Left lung (tissue), 10 donors: Measurements from ENCODE around the gene SEPTIN12. TPM values are rescaled to one million over a fixed set of nuclear protein-coding genes. Genes with fewer than 3 reads are reported as not detected.
A peak's percentile ranks its signal among the peaks of the same experiment; 100 is the strongest.

ENCODE experiments used
- ATAC-seq: fragments of 200-7000 bp; cut with Tn5 transposase; one replicate; pipeline ENCODE4 v1.9.1; 2020; ENCODE audit warnings: moderate library complexity
- DNase-seq, 4 donors: peaks; one replicate each; pipeline ENCODE4 v3.0.0-alpha.2; 2013 to 2020
- H3K27ac ChIP-seq, 2 donors: fragments of 200-600 bp; sonication (generic) in 1 of 2; one replicate each; pipeline versions ENCODE4 v1.5.0 to v1.8.0; 2020 to 2021
- H3K27me3 ChIP-seq, 2 donors: fragments of 200-600 bp; sonication (generic) in 1 of 2; one replicate each; pipeline versions ENCODE4 v1.5.0 to v1.8.0; 2020 to 2021
- H3K36me3 ChIP-seq, 2 donors: fragments of 200-600 bp; sonication (generic) in 1 of 2; one replicate each; pipeline versions ENCODE4 v1.5.0 to v1.8.0; 2020 to 2021
- H3K4me1 ChIP-seq, 2 donors: fragments of 200-600 bp; one replicate each; pipeline ENCODE4 v1.8.0; 2021
- H3K4me3 ChIP-seq, 2 donors: fragments of 200-600 bp; sonication (generic) in 1 of 2; one replicate each; pipeline versions ENCODE4 v1.5.0 to v1.8.0; 2020 to 2021; ENCODE audit warnings: mild to moderate bottlenecking in 1 of 2
- H3K9me3 ChIP-seq, 2 donors: fragments of 200-600 bp; sonication (generic) in 1 of 2; one replicate each; pipeline versions ENCODE4 v1.5.0 to v1.8.0; 2020 to 2021
- intact Hi-C, 2 donors: fragments of 100-400 bp; cut with DNase I; formaldehyde crosslinking; loops; one replicate each; pipeline versions ENCODE4 v1.11.2 to v1.14.2; 2022
- polyA plus RNA-seq, 6 donors: library from polyadenylated mRNA; unstranded; fragments of 120-200 nt; gene quantifications; one replicate each; pipeline ENCODE4 v1.2.1, GENCODE V29; 2013; ENCODE audit not compliant: insufficient read length in 6 of 6
- total RNA-seq, 2 donors: library from RNA; stranded (reverse); fragmentation: NEBNext Ultra II Directional; extraction: Animal tissue kit (Norgen Biotek cat#: 25700); gene quantifications; one replicate each; pipeline ENCODE4 v1.2.1, GENCODE V29; 2021
- TF ChIP-seq, protein P1 (sequence below), 2 donors: fragments of 200-600 bp; sonication (generic) in 1 of 2; IDR thresholded peaks; one replicate each; pipeline versions ENCODE4 v1.5.0 to v1.8.0; 2021; ENCODE audit warnings: antibody characterized with exemption in 2 of 2
- donor health status: DM: no; HTN: yes; CAD: no.
- donor health status: DM: no; HTN: no; CAD: no.

The SEPTIN12 gene
- total and polyA plus RNA-seq, 8 donors = 0.28 to 14.6 (median 0.65) TPM; not detected in 5

DNA sequence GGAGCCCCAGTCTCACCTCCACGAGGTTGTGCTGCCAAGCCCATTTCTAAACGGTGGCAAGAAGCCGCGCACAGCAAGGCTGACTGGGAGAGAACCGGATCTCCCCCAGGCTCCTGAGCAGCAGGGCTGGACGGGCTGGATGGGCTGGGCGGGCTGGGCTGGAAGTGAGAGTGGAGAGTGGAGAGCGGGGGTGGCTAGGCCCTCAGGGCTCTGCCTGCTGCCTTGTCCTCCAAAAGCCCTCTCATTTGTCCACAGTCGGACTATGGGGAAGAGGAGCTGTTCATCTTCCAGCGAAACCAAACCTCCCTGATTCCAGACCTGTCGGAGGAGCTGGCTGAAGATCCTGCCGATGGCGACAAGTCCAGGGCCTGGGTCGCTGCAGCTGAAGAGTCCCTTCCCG is 50.6 kb downstream of the SEPTIN12 start:
- ATAC-seq (no peak), DNase-seq (peak in 1 of 4 donors; percentile 53)
- peaks cover 6 to 19% of the 10 kb centered on the region in 2 donors for H3K4me1 ChIP-seq
- TF ChIP-seq, protein P1, sequence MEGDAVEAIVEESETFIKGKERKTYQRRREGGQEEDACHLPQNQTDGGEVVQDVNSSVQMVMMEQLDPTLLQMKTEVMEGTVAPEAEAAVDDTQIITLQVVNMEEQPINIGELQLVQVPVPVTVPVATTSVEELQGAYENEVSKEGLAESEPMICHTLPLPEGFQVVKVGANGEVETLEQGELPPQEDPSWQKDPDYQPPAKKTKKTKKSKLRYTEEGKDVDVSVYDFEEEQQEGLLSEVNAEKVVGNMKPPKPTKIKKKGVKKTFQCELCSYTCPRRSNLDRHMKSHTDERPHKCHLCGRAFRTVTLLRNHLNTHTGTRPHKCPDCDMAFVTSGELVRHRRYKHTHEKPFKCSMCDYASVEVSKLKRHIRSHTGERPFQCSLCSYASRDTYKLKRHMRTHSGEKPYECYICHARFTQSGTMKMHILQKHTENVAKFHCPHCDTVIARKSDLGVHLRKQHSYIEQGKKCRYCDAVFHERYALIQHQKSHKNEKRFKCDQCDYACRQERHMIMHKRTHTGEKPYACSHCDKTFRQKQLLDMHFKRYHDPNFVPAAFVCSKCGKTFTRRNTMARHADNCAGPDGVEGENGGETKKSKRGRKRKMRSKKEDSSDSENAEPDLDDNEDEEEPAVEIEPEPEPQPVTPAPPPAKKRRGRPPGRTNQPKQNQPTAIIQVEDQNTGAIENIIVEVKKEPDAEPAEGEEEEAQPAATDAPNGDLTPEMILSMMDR (IDR thresholded peaks at IDR 0.05) = no peak
- H3K27me3 ChIP-seq = no peaks in the 10 kb centered on the region
- H3K9me3 ChIP-seq = no peaks in the 10 kb centered on the region
- H3K4me3 ChIP-seq = no peak overlapping the region
- H3K27ac ChIP-seq = no peak overlapping the region
- intact Hi-C loops = no loop called here
- no peaks in the 10 kb centered on the region for H3K36me3 ChIP-seq

DNA sequence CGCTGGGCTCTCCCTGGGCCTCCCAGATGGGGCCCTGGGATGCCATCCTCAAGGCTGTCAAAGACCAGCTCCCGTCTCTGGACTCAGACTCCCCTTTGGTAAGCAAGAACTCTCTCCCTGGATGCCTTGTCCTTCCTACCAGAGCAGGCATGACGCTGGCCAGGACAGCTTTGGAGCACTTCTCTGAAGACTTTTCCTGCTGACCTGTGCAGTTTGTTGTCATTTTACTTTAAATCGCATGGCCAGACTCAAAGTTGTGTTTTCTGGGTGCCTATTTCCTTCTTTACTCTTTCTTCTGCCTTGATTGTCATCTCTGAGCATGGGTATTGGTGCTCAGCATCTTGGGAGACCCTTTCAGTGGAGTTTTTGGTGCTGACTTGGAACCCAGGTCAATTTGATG is 51.6 kb downstream of the SEPTIN12 start:
- intact Hi-C loops = no loop called here
- H3K27me3 ChIP-seq = no peaks in the 10 kb centered on the region
- peak in 1 of 4 donors; percentile 31 for DNase-seq
- H3K9me3 ChIP-seq = no peaks in the 10 kb centered on the region
- no peaks in the 10 kb centered on the region for H3K36me3 ChIP-seq
- peaks cover 6 to 19% of the 10 kb centered on the region in 2 donors for H3K4me1 ChIP-seq
- H3K4me3 ChIP-seq = no peak overlapping the region
- ATAC-seq = no peak
- TF ChIP-seq, protein P1 (IDR thresholded peaks at IDR 0.05) = no peak
- H3K27ac ChIP-seq = no peak overlapping the region

DNA sequence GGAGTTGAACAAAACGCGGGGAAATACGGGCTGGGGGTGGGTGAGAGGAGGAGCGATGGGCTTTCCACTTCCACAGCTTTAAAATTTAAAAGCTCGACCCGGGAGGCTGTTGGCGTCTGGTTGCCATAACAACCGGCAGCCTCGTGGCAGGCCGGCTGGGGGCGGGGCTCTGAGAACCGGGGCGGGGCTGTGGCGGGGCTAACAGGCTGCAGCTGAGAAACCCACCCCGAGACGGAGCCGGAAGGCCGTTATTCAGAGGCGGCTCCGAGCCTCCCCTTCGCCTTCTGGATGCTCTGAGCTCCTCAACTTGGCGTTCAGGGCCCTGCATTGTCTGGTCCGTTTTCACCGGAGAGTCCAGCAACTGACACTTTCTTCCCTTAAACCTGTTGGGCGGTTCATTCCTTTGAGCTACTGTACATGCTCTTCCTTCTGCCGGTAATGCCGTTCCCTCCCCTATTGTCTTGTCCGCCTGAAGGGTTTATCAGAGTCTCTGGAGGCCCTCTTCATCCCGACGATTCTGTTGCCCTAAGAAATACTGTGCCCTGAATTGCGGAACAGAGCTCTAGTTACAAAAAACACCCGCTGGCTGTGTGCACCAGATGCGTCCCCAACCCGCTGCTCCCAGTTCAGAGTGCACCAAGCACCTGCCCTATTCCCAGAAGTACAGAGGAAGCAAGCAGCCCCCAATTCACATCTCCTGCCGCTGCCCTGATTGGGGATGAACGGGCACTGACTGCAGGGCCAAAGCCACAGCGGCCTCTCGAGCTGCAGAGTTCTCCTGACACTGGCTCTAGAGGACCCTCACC is 53.2 kb downstream of the SEPTIN12 start:
- ATAC-seq (peak; percentile 87), DNase-seq (peak; percentile 73 to 96 (median 91))
- no peaks in the 10 kb centered on the region for H3K27me3 ChIP-seq
- peaks cover 6 to 19% of the 10 kb centered on the region in 2 donors for H3K4me1 ChIP-seq
- peaks cover 0 to 6% of the 10 kb centered on the region in 2 donors for H3K36me3 ChIP-seq
- no peaks in the 10 kb centered on the region for H3K9me3 ChIP-seq
- intact Hi-C loops = no loop called here
- H3K27ac ChIP-seq = peak overlapping the region; percentile 65 to 87
- peak overlapping the region; percentile 79 to 99 for H3K4me3 ChIP-seq
- TF ChIP-seq, protein P1 (IDR thresholded peaks at IDR 0.05) = no peak

DNA sequence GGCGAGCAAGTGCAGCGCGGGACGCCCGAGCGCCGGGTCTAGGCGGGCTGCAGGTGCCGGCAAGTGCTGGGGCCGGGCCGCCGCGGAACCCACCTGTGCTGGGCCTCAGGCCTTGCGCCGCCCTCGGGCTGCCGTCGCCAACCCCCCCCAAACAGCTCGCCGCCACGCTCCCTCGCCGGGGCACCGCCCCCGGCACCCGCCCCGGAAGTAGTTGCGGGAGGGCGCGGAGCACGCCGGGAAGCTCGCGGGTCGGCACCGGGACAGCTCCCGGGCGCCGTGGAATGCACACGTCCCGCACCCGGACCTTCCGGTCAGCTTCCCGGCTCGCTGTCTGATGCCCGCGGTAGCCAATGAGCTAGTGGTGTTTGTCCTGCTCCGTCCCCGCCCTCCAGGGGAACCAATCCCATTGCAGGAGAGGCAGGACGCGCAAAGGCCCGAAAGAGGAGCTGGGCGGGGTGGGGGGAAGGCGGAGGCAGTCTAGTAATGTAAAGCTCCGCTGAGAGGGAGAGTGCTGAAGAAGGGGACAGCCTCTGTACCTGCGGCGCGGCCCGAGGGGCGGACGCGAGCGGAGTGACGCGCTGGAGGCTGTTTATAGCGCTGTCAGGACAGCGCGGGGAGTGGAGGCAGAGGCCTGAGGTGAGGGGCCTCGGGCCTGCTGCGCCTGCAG is 53.9 kb downstream of the SEPTIN12 start, which contains the start of the genes ANKS3 and DNAAF8:
Gene ANKS3, minus strand, starts transcription at position 209 of the 667 bp plus-strand sequence. CDS start 4,122 bp downstream, outside the sequence.
Gene DNAAF8, plus strand, starts transcription at position 475 of the 667 bp plus-strand sequence. CDS start 1,978 bp downstream, outside the sequence.
- intact Hi-C loops = no loop called here
- Histone ChIP-seq H3K9me3 (no peaks in the 10 kb centered on the region), H3K4me3 (peak within 1 kb of the TSS; percentile 79 to 99), H3K27me3 (no peaks in the 10 kb centered on the region), H3K27ac (peak within 1 kb of the TSS; percentile 65 to 87), H3K36me3 (peaks cover 0 to 14% of the 10 kb centered on the region in 2 donors), H3K4me1 (peaks cover 6 to 19% of the 10 kb centered on the region in 2 donors)
- DNase-seq (peak; percentile 88 to 97 (median 96)), ATAC-seq (peak; percentile 97)
- TF ChIP-seq, protein P1 (IDR thresholded peaks at IDR 0.05) = no peak

DNA sequence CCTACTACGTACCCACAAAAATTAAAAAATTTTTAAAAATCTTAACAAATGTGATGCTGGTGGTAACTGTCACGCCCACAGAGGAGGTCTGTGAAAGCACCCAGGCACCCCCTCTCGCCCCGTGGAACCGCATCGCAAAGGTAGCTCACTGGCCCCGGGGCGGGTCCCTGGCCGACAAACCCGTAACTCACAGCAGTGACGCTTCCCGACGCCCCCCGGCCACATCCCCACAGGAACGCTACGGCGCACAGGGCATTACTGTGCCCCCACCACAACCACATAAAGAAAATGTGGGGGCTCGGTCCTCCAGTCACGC is 54.4 kb downstream of the SEPTIN12 start:
- DNase-seq = peak in 1 of 4 donors; percentile 36
- intact Hi-C loops = no loop called here
- TF ChIP-seq, protein P1 (IDR thresholded peaks at IDR 0.05) = no peak
- peaks cover 6 to 19% of the 10 kb centered on the region in 2 donors for H3K4me1 ChIP-seq
- peak overlapping the region in 1 of 2 donors; percentile 87 for H3K27ac ChIP-seq
- ATAC-seq = no peak
- peak overlapping the region; percentile 79 to 99 for H3K4me3 ChIP-seq
- H3K9me3 ChIP-seq = no peaks in the 10 kb centered on the region
- H3K36me3 ChIP-seq = peaks cover 0 to 19% of the 10 kb centered on the region in 2 donors
- H3K27me3 ChIP-seq = no peaks in the 10 kb centered on the region
